Brain pericyte (primary cell): ENCODE results near the gene RND1.
A peak's percentile ranks its signal among the peaks of the same experiment; 100 is the strongest.
"Not testable (repeated sequence)": the region's sequence is repeated elsewhere in the genome, so short reads cannot be mapped to it uniquely, and the experiment has no call there.

ENCODE experiments used
- DNase-seq: peaks from one replicate; pipeline ENCODE4 v3.0.0-alpha.2; 2012; ENCODE audit warnings: low read depth, low spot score

The RND1 gene

GRCh38 chr12:48868451-48868850 lies 2.8 kb upstream of the RND1 start:
- no peak for DNase-seq

DNA sequence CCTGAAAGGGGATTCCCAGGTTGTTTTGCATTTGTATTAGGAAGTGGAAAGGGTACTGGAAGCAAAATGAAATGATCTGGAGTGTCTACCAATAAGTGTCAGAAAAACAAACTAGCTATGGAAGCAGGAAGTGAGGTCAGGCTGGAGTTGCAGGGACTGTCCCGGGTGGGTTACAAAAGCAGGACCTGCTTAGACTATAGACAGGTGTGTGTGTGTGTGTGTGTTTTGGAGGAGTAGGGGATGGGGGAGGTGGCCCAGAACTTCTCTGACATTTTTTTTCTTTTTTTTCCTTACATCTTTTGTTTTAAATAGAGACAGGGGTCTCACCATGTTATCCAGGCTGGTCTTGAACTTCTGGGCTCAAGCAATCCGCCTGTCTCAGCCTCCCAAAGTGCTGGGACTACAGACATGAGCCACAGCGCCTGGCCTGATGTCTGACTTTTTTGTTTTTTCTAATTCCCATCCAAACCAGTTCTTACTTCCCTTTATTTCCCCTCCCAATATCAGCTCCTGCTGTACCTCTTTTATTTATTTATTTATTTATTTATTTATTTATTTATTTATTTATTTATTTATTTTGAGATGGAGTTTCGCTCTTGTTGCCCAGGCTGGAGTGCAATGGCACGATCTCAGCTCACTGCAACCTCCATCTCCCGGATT lies 512 bp upstream of the RND1 start:
- DNase-seq, result no peak

DNA sequence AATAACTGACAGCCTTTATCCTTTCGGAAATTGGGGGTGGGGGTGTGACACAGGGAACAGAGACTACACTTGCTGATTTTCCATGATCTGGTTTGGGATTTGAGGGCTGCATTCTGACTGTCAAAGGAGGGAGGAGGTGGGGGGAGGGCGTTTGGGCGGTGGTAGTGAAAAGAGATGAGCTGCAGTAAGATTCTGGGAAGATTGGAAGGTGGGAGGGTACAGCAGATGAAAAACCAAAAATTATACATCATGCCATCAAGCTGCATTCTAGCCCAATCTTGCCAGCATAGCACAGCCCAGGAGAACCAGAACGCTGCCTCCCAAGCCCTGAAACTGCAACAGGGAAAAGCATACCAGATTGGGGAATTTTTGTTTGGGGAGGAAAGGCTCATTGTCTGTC lies 2.4 kb downstream of the RND1 start:
- no peak for DNase-seq

DNA sequence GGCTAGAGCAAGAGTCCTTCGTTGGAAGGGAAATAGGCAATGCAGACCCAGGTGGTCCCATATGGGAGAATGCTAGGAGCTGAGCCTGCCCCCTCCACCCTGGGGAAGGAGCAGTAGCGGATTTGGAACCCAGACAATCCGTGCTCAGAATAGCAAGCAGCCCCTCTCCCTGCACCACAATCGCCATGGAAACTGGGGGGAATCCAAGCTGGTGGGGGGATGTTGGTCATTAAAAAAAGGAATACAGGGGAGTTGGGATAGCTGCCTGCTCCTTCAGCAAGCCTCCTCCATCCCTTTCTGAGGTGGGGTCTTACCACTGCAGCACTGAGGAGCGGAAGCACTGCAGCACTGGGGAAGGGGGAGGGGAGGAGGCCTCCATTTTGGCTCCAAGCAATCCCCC lies 2.9 kb downstream of the RND1 start:
- DNase-seq, result no peak

- no peak for DNase-seq
Observed at GRCh38 chr12:48861111-48861510, 4.6 kb downstream of the RND1 start.

GRCh38 chr12:48860236-48860635 lies 5.4 kb downstream of the RND1 start:
- not testable (repeated sequence) for DNase-seq

DNA sequence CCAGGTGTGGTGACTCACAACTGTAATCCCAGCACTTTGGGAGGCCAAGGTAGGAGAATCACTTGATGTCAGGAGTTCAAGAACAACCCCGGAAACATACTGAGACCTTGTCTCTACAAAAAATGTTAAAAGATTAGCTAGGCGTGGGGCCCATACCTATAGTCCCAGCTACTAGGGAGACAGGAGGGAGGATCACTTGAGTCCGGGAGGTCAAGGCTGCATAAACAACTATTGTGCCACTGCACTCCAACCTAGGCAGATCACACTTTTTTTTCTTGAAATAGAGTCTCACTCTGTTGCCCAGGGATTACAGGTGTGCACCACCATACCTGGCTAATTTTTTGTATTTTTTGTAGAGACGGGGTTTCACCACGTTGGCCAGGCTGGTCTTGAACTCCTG lies 6.1 kb downstream of the RND1 start:
- no peak for DNase-seq

- DNase-seq, result no peak
Observed at GRCh38 chr12:48858043-48858442, 7.6 kb downstream of the RND1 start.

GRCh38 chr12:48857278-48857994 lies 8.2 kb downstream of the RND1 start:
- no peak for DNase-seq

GRCh38 chr12:48856379-48856778 lies 9.3 kb downstream of the RND1 start:
- no peak for DNase-seq

- DNase-seq, result not testable (repeated sequence)
Observed at GRCh38 chr12:48854932-48855331, 10.7 kb downstream of the RND1 start.

DNA sequence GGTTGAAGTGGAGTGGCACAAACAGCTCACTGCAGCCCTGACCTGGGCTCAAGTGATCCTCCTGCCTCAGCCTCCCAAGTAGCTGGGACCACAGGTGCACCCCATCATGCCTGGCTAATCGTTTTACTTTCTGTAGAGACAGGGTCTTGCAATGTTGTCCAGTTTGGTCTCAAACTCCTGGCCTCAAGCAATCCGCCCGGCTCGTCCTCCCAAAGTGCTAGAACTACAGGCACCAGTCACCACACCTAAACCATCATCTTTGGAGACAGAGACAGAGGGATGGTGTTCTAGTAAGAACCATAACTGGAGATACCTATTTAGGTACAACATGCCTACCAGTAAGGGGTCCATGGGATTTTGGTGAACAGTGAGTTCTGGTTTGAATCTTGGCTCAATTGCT lies 11.2 kb downstream of the RND1 start:
- no peak for DNase-seq

GRCh38 chr12:48852734-48853688 lies 12.7 kb downstream of the RND1 start:
- peak; percentile 69 for DNase-seq

DNA sequence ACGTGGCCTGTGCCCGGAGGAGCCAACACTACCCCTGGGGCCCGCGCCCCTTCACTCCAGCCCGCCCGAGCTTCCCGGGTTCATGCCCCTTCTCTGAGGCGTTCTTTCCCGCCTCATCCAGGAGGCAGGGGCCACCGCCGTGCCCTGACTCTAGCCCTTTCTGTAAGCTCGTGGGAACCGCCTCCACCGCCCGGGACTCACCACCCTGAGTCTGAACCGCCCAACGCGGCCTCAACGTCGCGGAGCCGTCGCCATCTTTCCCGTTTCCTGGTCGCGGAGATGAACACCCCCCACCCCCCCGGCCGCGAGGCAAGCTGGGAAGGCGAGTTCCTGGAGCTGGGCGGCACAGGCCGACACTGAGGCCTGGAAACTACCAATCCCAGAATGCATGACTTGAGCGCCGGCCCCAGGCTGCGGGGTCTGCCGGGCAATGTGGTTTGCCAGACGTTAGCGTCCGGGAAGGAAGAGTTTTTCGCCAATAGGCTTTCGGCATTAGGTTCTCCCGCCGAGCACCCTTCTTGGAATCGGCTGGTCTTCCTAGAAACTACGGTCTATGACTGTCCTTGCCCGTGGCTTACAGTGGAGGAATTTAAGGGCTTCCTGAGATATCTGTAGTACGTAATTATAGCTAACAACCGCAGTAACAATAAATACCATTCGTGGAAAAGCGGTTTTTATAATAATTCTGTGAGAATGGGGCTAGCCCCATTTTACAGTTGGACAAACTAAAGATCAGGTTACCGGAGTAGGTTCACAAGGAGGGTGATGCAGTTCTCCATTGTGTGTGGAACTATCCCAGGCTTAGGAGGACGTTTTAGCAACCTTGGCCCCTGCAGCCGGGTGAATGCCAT lies 13.6 kb downstream of the RND1 start, which contains the start of gene DDX23:
Gene DDX23, minus strand, starts transcription at position 281 of the 851 bp plus-strand sequence. CDS start 6,381 bp downstream, outside the sequence.
- DNase-seq, result peak; percentile 92

DNA sequence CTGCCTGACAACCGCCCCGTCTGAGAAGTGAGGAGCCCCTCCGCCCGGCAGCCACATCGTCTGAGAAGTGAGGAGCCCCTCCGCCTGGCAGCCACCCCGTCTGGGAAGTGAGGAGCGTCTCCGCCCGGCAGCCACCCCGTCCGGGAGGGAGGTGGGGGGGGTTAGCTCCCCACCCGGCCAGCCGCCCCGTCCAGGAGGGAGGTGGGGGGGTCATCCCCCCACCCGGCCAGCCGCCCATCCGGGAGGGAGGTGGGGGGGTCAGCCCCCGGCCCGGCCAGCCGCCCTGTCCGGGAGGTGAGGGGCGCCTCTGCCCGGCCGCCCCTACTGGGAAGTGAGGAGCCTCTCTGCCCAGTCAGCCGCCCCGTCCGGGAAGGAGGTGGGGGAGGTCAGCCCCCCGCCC lies 23.6 kb downstream of the RND1 start:
- DNase-seq, result not testable (repeated sequence)

GRCh38 chr12:48838048-48838447 lies 27.6 kb downstream of the RND1 start:
- DNase-seq, result no peak

- DNase-seq, result no peak
Observed at GRCh38 chr12:48832321-48833060, 33.2 kb downstream of the RND1 start.

- DNase-seq, result no peak
Observed at GRCh38 chr12:48831257-48831656, 34.4 kb downstream of the RND1 start.

DNA sequence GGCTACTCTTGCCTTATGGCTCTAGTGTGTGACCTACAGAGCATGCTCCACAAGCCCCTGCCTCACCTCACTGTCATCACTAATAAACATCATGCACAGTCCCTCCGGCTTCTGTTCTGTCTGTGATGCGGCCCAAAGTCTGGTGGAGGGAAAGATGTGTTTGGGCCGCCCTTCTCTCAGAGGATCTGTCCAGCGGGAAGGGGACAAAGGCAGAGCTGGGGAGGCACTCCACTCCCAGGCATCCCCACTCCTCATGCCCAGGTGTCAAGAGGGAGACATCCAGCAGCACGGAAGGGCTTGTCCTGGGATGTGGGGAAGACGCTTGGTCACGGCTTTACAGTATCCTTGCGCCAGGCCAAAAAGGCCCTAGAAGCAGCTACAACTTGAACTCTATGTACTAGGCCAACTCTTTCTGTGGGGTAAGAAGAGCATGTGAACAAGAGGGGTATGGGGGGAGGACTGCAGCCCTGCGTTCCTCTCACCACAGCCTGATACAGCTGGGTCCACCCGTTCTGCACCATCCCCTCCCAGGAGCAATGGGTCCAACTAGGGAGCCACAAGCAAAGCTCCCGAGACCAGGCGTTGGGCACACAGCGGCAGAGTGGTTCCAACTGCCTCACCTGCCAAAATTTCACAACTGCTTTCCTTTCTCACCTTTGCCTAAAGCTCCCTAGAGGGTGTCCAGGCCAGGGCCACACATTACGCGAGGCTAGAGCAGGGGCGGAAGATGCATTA lies 36.7 kb downstream of the RND1 start:
- no peak for DNase-seq

- no peak for DNase-seq
Observed at GRCh38 chr12:48828293-48828692, 37.4 kb downstream of the RND1 start.
